Pancreas (tissue), 10 donors: ENCODE results near the gene TMEM158. TPM values are rescaled to one million over a fixed set of nuclear protein-coding genes. Genes with fewer than 3 reads are reported as not detected.
A peak's percentile ranks its signal among the peaks of the same experiment; 100 is the strongest.

Source experiments
- ATAC-seq, 4 donors: fragments of 200-7000 bp; cut with Tn5 transposase; one replicate each; pipeline versions ENCODE4 v1.8.0 to v1.9.1; 2020; ENCODE audit warnings: mild to moderate bottlenecking in 4 of 4, moderate library complexity in 4 of 4
- DNase-seq, 6 donors: peaks; one replicate each; pipeline ENCODE4 v3.0.0-alpha.2; 2020
- FAIRE-seq: peaks from 2 replicates; lab custom pipeline; 2012; peaks lifted over from hg19 to GRCh38; lab: Jason Lieb, UNC
- H3K27ac ChIP-seq, 4 donors: fragments of 200-600 bp; sonication (generic); 1 replicate in 3 of 4; 2 replicates in 1 of 4; pipeline versions ENCODE4 v1.5.0 to v1.8.0; 2020
- H3K27me3 ChIP-seq, 4 donors: fragments of 200-600 bp; one replicate each; pipeline ENCODE4 v1.8.0; 2021
- H3K36me3 ChIP-seq, 3 donors: fragments of 200-600 bp; sonication (generic) in 1 of 3; one replicate each; pipeline versions ENCODE4 v1.5.0 to v1.8.0; 2020 to 2021
- H3K4me1 ChIP-seq, 3 donors: fragments of 200-600 bp; one replicate each; pipeline ENCODE4 v1.8.0; 2021
- H3K4me3 ChIP-seq, 4 donors: fragments of 200-600 bp; sonication (generic) in 2 of 4; one replicate each; pipeline versions ENCODE4 v1.5.0 to v1.8.0; 2020 to 2021
- H3K9me3 ChIP-seq, 4 donors: fragments of 200-600 bp; one replicate each; pipeline ENCODE4 v1.8.0; 2021
- WGBS, 2 donors: extraction: QIAGEN DNeasy Blood & Tissue Kit; methylation state at CpG; one replicate each; pipeline ENCODE4 v1.1.7; 2013; 5-methylcytosine and 5-hydroxymethylcytosine counted together
- intact Hi-C, 3 donors: fragments of 100-400 bp; cut with DNase I; formaldehyde crosslinking; loops; one replicate each; pipeline versions ENCODE4 v1.11.1 to v1.14.2; 2022
- polyA plus RNA-seq, 2 donors: library from polyadenylated mRNA; stranded (reverse); fragments of 200-250 nt; gene quantifications; one replicate each; pipeline ENCODE4 v1.2.3, GENCODE V29; 2013
- total RNA-seq, 6 donors: library from RNA; stranded (reverse); fragmentation: NEBNext Ultra II Directional in 4 of 6; extraction: Animal tissue kit (Norgen Biotek cat#: 25700) in 4 of 6; gene quantifications; one replicate each; pipeline versions ENCODE4 v1.2.1 to v1.2.4, GENCODE V29; 2021 to 2023
- TF ChIP-seq, protein P1 (sequence below), 4 donors: fragments of 200-600 bp; sonication (generic) in 3 of 4; IDR thresholded peaks; one replicate each; pipeline versions ENCODE4 v1.5.0 to v1.8.0; 2021; ENCODE audit warnings: antibody characterized with exemption in 4 of 4
- donor health status: healthy with polysubstance abuse.
- donor health status: DM: no; HTN: no; CAD: no; lungs with moderate emphysema.
- donor health status: DM: no; HTN: no; CAD: no.
- donor health status: control.
- donor health status: control.
- donor health status: Bipolar disorder and iron deficiency.
- donor health status: DM: yes; HTN: yes; CAD: no.
- donor health status: DM: no; HTN: no; CAD: no.
- donor health status: DM: no; HTN: no; CAD: no.
- donor health status: DM: yes; HTN: yes; CAD: no.

TMEM158 gene
- total and polyA plus RNA-seq, 8 donors, result 1.3 to 5.4 (median 2.3) TPM

DNA sequence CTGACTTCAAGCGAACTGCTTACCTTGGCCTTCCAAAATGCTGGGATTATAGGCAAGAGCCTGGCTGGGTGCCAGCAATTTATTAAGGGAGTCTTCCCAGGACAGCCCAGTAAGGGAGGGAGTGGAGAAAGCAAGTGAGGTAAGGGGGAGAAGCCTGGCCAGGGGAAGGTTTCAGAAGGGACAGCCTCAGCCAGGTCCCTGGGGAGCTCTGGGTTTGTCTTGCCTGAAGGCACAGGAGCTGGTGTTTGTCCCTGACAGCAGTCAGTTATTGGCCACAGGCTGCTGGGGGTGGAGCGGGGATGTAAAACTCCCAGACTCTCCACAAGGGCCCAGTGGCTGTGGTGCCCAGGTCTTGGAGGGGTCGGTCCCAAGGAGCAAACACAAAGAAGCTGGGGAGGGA lies 46.9 kb downstream of the TMEM158 start:
- Histone ChIP-seq H3K4me3 (no peak overlapping the region), H3K9me3 (no peaks in the 10 kb centered on the region), H3K36me3 (no peaks in the 10 kb centered on the region), H3K27ac (no peak overlapping the region), H3K27me3 (no peaks in the 10 kb centered on the region), H3K4me1 (peaks cover 0 to 9% (median 3%) of the 10 kb centered on the region in 3 donors)
- 92 to 93% methylated on average over 3 of the region's 3 CpGs for WGBS, 2 donors
- intact Hi-C loops, result no loop called here
- FAIRE-seq (no peak), DNase-seq (peak in 1 of 6 donors; percentile 26), ATAC-seq (no peak)
- TF ChIP-seq, protein P1, sequence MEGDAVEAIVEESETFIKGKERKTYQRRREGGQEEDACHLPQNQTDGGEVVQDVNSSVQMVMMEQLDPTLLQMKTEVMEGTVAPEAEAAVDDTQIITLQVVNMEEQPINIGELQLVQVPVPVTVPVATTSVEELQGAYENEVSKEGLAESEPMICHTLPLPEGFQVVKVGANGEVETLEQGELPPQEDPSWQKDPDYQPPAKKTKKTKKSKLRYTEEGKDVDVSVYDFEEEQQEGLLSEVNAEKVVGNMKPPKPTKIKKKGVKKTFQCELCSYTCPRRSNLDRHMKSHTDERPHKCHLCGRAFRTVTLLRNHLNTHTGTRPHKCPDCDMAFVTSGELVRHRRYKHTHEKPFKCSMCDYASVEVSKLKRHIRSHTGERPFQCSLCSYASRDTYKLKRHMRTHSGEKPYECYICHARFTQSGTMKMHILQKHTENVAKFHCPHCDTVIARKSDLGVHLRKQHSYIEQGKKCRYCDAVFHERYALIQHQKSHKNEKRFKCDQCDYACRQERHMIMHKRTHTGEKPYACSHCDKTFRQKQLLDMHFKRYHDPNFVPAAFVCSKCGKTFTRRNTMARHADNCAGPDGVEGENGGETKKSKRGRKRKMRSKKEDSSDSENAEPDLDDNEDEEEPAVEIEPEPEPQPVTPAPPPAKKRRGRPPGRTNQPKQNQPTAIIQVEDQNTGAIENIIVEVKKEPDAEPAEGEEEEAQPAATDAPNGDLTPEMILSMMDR (IDR thresholded peaks at IDR 0.05), result no peak

DNA sequence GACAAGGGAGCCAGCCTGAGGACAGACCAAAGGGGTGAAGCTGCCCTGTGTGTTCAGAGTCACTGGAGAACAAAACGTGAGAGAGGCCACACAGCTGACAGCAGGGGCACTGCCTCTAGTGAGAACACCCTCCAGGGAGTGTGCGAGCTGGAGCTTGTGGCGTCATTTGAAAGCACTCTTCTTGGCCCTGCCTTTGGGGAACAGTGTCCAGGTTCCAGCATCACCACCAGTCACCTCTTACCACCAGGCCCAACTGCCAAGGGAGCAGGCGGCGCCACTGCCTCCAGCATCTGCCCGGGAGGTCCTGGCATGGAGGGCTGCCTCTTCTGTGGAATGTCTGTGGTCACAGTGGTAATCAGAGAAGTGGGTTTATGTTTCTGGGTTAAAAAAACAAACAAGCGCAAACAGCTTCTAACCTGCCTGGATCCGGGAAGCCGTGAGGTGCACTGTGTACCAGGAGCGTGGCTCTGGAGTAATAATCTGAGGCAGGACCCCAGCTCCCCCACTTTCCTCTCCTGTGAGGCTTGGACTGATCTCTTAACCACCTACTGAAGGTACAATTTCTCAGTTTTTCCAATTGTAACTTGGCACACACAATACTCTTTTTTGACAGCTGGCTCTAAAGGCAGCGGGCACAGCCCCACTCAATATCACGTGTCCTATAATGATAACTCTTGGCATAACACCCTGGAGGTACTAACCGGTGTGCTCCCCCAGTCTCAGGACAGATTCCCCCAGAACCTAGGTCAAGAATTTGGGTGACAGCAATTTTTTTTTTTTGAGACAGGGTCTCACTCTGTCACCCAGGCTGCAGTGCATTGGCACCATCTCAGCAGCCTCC lies 47.7 kb downstream of the TMEM158 start:
- TF ChIP-seq, protein P1 (IDR thresholded peaks at IDR 0.05), result no peak
- WGBS, 2 donors, result 51 to 55% methylated on average over 13 of the region's 13 CpGs
- peak in 3 of 6 donors; percentile 16 to 37 (median 17) for DNase-seq
- peak; percentile 51 to 67 (median 60) for ATAC-seq
- H3K27me3 ChIP-seq, result no peaks in the 10 kb centered on the region
- H3K9me3 ChIP-seq, result no peaks in the 10 kb centered on the region
- H3K4me1 ChIP-seq, result peaks cover 0 to 9% (median 3%) of the 10 kb centered on the region in 3 donors
- no peaks in the 10 kb centered on the region for H3K36me3 ChIP-seq
- H3K4me3 ChIP-seq, result no peak overlapping the region
- intact Hi-C loops, result no loop called here
- H3K27ac ChIP-seq, result no peak overlapping the region
- FAIRE-seq, result no peak

DNA sequence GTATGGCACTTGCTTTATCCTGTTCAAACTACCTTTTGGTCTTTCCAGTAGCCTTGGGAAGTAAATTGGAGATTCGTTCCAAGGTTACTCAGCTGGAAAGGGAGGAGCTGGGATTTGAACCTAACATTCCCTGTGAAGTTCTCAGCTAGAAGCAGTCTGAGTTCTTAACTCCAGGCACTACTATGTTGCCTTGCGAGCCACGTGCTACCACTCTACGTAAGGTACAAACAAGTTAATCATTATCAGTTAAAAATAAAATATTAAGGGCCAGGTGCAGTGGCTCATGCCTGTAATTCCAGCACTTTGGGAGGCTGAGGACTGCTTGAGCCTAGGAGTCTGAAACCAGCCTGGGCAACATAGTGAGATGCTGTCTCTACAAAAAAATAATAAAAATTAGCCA lies 49.2 kb downstream of the TMEM158 start:
- no peak for FAIRE-seq
- no peak overlapping the region for H3K4me3 ChIP-seq
- no peaks in the 10 kb centered on the region for H3K27me3 ChIP-seq
- ATAC-seq, result peak in 2 of 4 donors; percentile 46 to 58
- TF ChIP-seq, protein P1 (IDR thresholded peaks at IDR 0.05), result no peak
- no peak for DNase-seq
- no peaks in the 10 kb centered on the region for H3K36me3 ChIP-seq
- no peaks in the 10 kb centered on the region for H3K9me3 ChIP-seq
- no peak overlapping the region for H3K27ac ChIP-seq
- WGBS, 2 donors, result 11 to 19% methylated on average over 4 of the region's 4 CpGs
- intact Hi-C loops, result no loop called here
- peaks cover 0 to 6% (median 3%) of the 10 kb centered on the region in 3 donors for H3K4me1 ChIP-seq

Other genes with a start within 250 kb of the TMEM158 start
- gene CLEC3B, start 200.0 kb downstream of the TMEM158 start, total RNA-seq, result 10 to 100 TPM in 1 of 6 donors, 1 to 10 TPM in 5; 1.3 to 10.6 (median 5.5) TPM
- gene CLEC3B, start 200.0 kb downstream of the TMEM158 start, polyA plus RNA-seq, result 10 to 100 TPM; 12.8 to 31.9 TPM
- 10 to 100 TPM in 3 of 6 donors, 1 to 10 TPM in 3; 7.9 to 22.2 (median 10.3) TPM for gene CDCP1, start 79.9 kb downstream of the TMEM158 start, total RNA-seq
- 1 to 10 TPM; 3.4 to 4.1 TPM for gene CDCP1, start 79.9 kb downstream of the TMEM158 start, polyA plus RNA-seq
- gene LARS2, start 162.3 kb upstream of the TMEM158 start, total RNA-seq, result 10 to 100 TPM in 1 of 6 donors, 1 to 10 TPM in 5; 3.7 to 11.2 (median 6.6) TPM
- 1 to 10 TPM; 2.3 to 4.5 TPM for gene LARS2, start 162.3 kb upstream of the TMEM158 start, polyA plus RNA-seq